Stimulated activated naive CD4-positive, alpha-beta T cell treated with Interleukin-2 at 50 U/mL for 16 hours (primary cell): Measurements from ENCODE around the gene TMEM135.
"Not testable (repeated sequence)": the region's sequence is repeated elsewhere in the genome, so short reads cannot be mapped to it uniquely, and the experiment has no call there.

ENCODE experiments used
- DNase-seq: peaks from one replicate; lab custom pipeline; 2025; lab: John Stamatoyannopoulos, UW

The TMEM135 gene

DNA sequence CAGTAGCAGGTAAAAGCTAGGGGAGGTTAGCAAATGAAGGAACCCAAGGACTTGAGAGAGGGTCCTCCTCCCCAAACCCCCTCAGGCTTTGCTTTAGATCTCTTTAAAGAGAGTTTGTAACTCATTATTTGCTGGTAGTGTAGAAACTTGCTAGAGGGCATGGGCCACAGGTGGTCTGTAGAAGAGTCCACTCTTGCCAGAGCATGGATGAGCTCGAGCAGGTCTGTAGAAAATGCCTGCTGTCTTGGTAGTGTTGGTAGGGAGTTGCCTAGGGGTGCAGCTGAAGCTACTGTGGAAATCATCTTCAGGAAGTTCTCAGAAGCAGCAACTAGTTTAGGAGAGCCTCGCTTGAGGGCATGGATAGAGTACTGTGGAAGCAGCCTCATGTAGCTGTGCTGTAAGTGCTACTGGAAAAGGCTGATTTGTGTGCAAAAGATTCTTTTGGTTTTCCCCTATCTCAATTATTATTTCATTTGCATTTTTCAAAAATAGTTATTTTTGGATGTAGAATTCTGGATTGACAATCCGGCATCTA is 104.3 kb downstream of the TMEM135 start:
- DNase-seq = no peak

DNA sequence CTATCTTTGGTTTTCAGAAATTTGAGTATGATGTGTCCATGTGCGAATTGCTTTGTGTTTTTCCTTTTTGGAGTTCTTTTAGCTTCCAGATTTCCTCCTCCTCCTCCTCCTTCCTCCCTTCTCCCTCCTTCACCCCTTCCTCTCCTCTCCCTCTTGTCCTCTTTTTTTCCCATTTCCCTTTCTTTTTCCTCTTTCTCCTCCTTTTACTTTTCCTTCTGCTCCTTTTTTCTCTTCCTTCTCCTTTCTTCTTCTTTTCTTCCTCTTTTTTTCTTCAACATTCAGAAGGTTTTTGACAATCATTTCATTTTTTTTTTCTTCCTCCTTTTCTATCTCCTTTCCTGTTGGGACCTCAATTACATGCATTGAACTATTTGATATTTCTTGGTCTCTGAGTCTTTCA is 104.9 kb downstream of the TMEM135 start:
- DNase-seq = no peak

DNA sequence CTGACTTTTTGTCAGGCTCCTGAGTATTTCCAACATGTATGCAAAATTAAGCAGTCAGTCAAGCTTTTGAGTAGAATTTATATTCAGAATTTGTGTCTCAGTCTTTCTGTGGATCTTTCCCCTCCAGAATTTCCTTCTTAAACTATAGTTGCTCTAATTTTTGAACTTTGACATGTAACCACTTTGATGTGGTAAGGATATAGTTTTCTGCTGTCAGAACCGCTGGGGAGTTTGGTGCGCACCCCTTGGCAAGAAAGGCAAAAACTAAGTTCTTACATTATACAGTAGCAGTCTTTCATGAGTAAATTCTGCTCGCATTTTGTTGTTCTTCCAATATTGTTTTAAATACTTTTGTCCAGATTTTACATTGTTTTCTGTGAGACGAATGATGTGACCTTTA is 105.9 kb downstream of the TMEM135 start:
- no peak for DNase-seq

DNA sequence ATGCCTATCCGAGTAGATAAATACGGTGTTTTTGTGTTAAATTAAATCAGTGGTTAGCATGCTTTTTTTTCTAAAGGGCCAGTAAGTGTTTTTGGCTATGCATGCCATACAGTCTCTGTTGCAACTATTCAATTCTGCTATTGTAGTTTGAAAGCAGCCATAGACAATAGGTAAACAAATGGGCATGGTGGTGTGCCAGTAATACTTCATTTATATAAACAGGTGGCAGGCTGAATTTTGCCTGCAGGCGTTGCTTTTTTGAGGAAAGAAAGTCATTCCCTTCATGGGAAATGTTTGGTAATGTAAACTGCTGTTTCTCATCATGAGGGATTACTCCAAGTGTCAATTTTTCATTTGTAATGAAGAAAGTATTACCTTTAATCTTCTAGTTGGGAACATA is 106.5 kb downstream of the TMEM135 start:
- DNase-seq = no peak

DNA sequence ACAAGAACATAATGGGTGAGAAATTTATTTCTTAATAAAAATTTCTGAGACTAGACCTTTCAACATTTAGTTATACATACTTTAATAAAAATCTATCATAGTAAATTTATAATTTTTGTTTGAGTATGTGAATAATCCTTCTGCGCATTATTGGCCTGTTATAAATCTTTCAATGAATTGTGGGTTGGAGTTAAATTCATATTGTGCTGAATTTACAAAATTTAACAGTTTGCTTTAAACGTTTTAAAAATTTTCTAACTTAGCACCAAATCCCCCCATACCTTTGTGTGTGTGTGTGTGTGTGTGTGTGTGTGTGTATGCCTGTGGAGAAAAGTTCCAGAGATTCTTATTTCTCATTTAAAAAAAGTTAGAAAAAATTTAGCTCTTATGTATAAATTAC is 111.0 kb downstream of the TMEM135 start:
- DNase-seq = no peak

DNA sequence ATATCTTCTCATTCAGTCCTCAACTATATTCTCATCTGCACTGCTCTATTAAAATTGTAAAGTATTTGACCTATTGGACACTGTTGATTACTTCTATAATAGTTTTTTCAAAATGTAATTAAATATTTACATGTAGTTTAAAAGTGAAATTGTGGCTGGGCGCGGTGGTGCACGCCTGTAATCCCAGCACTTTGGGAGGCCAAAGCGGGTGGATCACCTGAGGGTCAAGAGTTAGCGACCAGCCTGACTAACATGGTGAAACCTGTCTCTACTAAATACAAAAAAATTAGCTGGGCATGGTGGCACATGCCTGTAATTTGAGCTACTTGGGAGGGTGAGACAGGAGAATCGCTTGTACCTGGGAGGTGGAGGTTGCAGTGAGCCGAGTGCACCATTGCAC is 112.0 kb downstream of the TMEM135 start:
- DNase-seq = not testable (repeated sequence)

DNA sequence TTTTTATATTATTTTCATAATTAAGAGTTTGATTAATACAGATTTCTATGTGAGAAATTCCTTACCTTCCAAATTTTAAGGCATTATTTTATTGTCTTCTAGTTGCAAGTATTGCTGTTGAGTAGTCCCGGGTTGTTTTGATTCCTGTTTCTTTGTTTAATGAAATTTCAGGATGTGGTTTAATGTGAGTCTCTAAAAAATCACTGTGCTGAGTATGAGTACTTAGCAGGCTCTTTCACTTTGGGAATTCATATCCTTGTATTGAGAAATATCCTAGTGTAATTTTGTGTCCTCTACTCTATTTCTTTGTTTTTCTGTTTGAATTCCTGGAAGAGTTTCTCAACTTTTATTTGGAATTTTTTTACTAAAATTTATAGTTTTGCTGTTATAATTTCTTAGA is 113.2 kb downstream of the TMEM135 start:
- DNase-seq = no peak

DNA sequence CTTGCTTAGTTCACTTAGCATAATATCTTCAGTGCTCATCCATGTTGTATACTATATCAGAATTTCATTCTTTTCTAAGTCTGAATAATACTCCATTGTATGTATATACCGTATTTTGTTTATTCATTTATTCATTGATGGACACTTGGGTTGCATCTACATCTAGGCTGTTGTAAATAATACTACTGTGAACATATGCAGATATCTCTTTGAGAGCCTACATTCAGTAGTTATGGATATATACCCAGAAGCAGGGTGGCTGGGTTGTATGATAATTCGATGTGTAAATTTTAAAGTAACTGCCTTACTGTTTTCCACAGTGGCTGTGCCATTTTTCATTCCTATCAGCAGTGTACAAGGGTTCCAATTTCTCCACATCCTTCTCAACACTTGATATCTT is 116.5 kb downstream of the TMEM135 start:
- DNase-seq = no peak

DNA sequence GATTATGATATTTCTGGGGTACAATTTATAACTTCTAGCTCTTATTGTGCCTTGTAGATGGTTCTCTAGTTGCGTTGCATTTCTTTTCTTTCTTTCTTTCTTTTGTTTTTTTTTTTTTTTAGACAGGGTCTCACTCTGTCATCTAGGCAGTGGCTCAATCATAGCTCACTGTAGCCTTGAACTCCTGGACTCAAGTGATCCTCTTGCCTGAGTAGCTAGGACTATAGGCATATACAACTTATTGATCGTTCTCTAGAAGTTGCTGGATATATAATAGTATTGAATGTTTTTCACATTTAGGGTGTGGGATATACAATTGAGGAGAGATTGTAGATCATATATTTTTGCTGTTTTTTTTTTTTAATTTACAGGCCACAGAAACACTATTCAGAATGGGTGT is 119.2 kb downstream of the TMEM135 start:
- DNase-seq = no peak

DNA sequence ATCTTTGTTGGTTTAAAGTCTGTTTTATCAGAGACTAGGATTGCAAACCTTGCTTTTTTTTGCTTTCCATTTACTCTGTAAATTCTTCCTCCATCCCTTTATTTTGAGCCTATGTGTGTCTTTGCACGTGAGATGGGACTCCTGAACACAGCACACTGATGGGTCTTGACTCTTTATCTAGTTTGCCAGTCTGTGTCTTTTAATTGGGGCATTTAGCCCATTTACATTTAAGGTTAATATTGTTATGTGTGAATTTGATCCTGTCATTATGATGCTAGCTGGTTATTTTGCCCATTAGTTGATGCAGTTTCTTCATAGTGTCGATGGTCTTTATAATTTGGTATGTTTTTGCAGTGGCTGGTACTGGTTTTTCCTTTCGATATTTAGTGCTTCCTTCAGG is 131.3 kb downstream of the TMEM135 start:
- not testable (repeated sequence) for DNase-seq

DNA sequence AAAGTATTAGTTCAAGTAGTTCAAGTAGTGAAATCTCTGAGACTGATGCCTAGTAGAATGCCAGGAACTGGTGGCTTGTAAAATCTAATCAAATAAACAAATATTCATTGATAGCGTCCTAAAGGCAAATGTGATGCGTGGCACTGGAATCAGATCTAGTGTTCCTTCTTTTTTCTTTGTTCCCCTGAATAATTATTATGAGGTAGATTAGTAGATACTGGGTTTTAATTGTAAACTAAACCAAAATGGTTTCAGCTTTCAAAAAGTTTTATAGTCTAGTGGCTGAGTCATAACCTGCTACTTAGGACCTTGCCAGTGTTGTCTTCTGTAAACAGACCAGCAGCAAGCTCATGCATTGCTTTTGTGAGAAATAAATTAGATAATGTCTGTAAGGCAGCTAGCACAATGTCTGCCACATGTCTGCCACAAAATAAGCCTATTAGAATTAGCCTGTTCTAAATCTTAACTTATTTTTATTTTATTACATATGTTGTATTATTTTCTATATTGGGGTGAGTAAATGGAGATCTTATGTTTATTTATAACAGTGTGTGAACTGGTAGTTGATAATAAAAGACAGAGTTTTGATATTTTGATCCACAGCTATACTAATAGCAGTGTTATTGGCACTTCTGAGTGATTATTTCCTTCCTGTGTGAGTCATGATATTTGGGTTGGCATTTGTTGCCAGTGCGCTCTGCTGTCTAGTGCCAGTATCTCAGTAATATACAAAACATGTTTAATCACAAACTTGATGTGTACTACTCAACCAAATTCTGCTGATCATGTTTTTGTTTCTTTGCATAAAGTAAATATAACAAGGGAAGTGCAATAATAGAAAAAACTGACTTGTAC is 135.7 kb downstream of the TMEM135 start:
- DNase-seq = no peak

DNA sequence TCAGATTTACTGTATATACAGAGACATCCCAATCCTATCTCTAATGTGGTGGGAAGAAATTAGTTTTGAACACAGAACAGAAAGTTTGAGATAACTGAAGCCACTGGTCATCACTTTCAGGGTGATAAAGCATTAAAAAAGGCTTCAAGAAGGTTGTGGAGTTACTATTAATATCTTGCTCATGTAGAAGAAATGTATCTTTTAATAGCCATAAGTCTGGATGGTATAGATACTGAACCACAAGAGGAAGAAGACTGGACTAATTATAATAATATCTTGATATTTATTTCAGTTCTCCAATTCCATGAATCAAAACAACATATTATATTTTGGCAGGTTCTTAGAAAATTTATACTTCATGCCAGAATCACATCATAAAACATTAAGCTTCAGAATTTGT is 137.1 kb downstream of the TMEM135 start:
- DNase-seq = no peak

DNA sequence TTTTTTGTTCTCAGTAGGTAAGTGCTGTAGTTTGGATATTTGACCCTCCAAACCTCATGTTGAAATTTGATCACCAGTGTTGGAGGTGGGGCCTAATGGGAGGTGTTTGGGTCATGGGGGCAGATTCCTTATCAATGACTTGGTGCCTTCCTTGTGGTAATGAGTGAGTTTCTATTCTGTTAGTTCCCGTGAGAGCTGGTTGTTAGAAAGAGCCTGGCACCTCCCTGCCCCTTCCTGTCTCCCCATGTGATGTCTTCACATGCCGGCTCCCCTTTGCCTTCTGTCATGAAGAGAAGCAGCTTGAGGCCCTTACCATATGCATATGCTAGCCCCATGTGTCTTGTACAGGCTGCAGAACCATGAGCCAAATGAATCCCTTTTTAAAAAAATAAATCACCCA is 138.3 kb downstream of the TMEM135 start:
- no peak for DNase-seq

DNA sequence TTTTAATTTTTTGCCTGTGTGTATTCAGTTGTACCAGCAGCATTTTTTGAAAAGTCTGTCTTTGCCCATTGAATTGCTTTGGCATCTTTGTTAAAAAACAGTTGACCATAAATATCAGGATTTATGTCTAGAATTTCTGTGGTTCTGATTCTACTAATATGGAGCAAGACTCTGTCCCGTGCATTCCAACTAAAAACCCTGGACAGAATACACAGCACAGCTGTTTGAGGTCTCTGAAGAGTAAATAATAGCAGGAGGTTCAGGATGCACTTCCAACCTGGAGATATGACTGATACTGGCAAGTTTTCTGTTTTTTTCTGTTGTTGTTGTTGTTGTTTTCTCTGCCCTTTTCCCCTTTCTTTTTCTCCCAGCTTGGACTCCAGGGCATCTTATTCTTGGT is 141.9 kb downstream of the TMEM135 start:
- no peak for DNase-seq

DNA sequence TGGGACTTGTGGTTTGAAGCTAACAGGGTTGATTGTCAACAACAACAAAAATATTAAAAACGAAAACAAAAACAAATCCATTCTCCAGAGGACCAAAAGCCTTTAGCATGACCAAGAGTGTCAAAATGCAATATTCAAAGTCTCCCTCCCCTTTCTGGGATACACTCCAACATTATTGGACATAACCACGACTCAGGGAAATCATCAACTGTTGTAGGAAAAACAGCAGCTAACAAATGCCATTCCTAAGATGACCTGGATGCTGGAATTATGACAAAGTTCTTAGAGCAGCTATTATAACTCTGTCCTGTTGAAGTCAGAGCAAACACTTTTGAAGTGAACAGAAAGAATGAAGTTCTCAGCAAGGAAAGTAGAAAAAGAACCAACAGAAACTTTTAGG is 143.0 kb downstream of the TMEM135 start:
- DNase-seq = no peak

DNA sequence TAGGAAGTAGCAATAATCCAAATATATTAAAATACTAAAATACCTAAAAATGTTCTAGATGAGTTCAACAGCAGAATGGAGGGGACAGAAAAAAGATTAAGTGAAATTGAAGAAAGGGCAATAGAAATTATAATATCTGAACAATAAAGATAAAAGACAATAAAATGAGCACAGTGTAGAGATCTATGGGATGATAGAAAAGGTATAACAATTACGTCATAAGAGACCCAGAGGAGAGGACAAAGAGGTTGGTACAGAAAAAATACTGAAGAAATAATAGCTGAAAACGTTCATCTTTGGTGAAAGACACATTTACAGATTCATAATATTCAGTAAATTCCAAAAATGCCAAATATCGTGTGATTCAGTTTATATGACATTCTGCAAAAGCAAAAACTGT is 143.4 kb downstream of the TMEM135 start:
- no peak for DNase-seq

DNA sequence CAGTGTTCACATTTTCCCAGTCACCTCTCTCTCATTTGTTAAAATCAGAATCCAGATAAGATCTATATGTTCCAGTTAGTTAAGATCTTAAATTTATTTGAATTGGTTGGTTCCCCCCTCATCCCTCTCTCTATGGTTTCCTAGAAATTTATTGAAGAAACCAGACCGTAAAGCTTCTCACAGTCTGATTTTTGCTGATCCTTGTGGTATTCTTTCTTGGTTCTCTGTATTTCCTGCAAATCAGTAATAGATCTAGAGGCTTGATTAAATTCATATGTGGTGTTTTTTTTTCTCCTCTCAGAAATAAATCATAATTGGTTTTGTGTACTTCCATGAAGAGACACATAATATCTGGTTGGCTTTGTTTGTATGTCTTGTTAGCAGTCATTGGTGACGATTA is 147.5 kb downstream of the TMEM135 start:
- no peak for DNase-seq

DNA sequence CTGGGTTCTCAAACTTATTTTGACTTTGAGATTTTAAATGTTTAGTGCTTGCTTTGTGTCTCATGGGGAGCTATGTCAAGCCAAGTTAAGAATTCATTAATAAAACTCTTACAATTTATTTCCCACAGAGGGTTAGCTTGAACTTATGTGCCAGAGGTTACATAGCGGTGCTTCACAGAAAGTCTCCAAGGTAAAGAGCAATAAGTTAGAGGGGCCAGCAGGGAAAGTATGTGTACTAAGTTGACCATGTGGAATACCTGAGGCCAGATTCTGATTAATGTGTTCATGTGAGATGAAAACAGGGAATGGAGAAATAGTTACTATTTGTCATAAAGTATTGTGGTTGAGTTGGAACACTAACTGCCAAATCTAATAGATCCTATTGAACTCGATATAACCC is 149.3 kb downstream of the TMEM135 start:
- DNase-seq = no peak

DNA sequence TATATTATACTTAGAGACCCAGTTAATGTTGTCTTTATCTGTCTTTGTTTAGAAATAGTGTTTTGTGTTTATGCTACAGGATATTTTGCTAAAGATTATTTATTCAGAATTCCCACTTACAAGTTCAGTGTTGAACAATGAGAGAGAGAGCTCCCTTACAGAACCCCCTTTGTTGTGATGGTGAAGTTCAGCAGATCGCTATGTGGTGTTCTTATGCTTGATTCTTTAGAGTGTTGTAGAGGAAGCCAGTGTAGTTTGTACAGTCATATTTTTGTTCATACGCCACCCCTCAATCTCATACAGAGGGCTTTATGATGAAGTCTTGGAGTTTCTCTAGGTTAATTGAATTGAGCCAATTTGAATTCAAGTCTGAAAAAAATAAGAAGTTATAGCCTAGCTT is 150.2 kb downstream of the TMEM135 start:
- no peak for DNase-seq

DNA sequence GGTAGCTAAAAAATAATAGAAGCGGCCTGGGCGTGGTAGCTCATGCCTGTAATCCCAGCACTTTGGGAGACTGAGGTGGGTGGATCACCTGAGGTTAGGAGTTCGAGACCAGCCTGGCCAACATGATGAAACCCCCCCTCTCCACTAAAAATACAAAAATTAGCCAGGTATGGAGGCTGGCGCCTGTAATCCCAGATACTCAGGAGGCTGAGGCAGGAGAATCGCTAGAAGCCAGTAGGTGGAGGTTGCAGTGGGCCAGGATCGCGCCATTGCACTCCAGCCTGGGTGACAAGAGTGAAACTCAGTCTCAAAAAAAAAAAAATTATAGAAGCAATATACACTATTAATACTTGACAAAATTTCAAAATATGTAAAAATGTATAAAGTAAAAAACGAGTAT is 150.7 kb downstream of the TMEM135 start:
- not testable (repeated sequence) for DNase-seq

DNA sequence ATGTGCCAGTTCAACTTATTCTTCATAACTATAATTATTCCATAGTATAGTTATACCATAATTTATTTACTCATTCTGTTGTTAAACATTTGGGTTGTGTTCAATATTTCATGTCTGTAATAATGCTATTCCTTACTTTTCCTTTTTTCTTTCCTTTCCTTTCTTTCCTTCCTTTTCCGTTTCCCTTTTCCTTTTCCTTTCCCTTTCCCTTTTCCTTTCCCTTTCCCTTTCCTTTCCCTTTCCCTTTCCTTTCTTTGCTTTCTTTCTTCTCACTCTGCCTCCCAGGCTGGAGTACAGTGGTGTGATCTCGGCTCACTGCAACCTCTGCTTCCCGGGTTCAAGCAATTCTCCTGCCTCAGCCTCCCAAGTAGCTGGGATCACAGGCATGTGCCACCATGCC is 151.2 kb downstream of the TMEM135 start:
- DNase-seq = not testable (repeated sequence)

DNA sequence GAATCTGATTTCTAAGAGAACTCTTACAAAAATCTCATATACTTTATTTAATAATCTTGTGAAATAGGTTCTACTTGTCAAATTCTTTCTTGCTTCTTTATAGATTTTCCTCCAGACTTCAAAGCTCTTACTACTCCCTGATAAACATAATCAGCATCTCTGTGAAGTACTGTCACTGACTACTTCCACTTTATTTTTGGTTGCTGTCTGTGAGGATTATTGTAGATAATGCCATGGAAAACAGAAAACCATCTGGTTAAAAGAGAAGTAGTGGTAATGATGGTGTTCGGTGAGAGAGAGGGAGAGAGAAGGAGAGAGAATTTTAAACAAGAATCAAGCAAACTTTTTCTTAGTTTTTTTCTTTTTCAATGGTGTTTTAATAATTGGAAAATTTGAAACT is 152.3 kb downstream of the TMEM135 start:
- DNase-seq = no peak

DNA sequence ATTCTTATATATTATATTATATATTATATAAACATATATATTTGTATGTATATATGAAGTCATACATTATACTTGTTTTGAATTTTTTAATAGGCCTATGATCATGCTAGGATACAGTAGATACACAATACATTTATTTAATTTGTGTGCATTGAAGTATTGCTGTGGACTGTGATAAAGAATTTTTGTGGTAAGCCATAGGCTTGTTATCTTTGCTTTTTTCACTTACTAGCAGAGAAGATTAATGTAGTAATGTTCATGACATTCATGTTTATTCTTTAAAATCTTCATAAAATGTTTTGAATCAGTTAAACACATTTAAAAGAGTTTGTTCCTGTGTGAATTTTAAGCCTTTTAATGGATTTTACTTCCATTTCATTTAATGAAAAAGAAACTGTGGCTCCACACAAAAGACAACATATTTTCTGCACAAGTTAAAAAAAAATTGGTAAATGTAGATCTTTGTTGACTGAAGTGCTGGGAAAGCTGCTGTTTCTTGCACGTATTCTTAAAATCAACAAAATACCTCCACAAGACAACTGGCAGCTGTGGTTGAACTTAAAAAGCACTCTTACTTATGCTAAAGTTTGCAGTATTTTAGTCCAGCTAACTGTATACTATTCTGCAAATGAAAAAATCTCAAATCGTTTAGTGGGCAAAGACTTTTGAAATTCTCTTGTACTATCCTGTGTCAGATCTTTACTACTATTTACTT is 156.2 kb downstream of the TMEM135 start:
- DNase-seq = no peak
